H9 (cell line): ENCODE data around the gene RGL4. TPM values are rescaled to one million over a fixed set of nuclear protein-coding genes. Genes with fewer than 3 reads are reported as not detected.
A peak's percentile ranks its signal among the peaks of the same experiment; 100 is the strongest.
"Not testable (repeated sequence)": the region's sequence is repeated elsewhere in the genome, so short reads cannot be mapped to it uniquely, and the experiment has no call there.

ENCODE experiments used
- DNase-seq: peaks from one replicate; pipeline ENCODE4 v3.0.0-alpha.2; 2017
- H2AFZ ChIP-seq: one replicate; pipeline ENCODE4 v1.6.1; 2013; ENCODE audit warnings: mild to moderate bottlenecking, low read length, control low read depth, moderate library complexity
- H2AK5ac ChIP-seq: 2 replicates; pipeline ENCODE4 v1.6.1; 2013; ENCODE audit warnings: low read length, control low read depth, mixed read lengths; ENCODE audit not compliant: insufficient read length
- H2BK120ac ChIP-seq: one replicate; pipeline ENCODE4 v1.6.1; 2013; ENCODE audit warnings: low read depth, mild to moderate bottlenecking, low read length, control low read depth, inconsistent platforms; ENCODE audit not compliant: poor library complexity, severe bottlenecking
- H2BK12ac ChIP-seq: 2 replicates; pipeline ENCODE4 v1.6.1; 2013; ENCODE audit warnings: low read length, control low read depth, mixed read lengths, low read depth; ENCODE audit not compliant: insufficient read length
- H2BK15ac ChIP-seq: 2 replicates; pipeline ENCODE4 v1.6.1; 2013; ENCODE audit warnings: low read depth, low read length, control low read depth
- H2BK20ac ChIP-seq: one replicate; pipeline ENCODE4 v1.6.1; 2013; ENCODE audit warnings: low read depth, mild to moderate bottlenecking, low read length, control low read depth, inconsistent platforms; ENCODE audit not compliant: poor library complexity, severe bottlenecking
- H2BK5ac ChIP-seq: 2 replicates; pipeline ENCODE4 v1.6.1; 2013; ENCODE audit warnings: low read length, control low read depth, mixed read lengths; ENCODE audit not compliant: insufficient read length
- H3K14ac ChIP-seq: 2 replicates; pipeline ENCODE4 v1.6.1; 2013; ENCODE audit warnings: low read length, control low read depth; ENCODE audit not compliant: insufficient read depth
- H3K18ac ChIP-seq: 2 replicates; pipeline ENCODE4 v1.6.1; 2013; ENCODE audit warnings: low read depth, mild to moderate bottlenecking, mixed read lengths, low read length, control low read depth; ENCODE audit not compliant: insufficient read length
- H3K23ac ChIP-seq: 2 replicates; pipeline ENCODE4 v1.6.1; 2013; ENCODE audit warnings: low read length, control low read depth, mixed read lengths, low read depth; ENCODE audit not compliant: insufficient read length
- H3K23me2 ChIP-seq: 2 replicates; pipeline ENCODE4 v1.6.1; 2013; ENCODE audit warnings: low read depth, mild to moderate bottlenecking, mixed read lengths, low read length, control low read depth; ENCODE audit not compliant: insufficient read length, poor library complexity, severe bottlenecking
- H3K27ac ChIP-seq: 2 replicates; pipeline ENCODE4 v1.5.1; 2013; ENCODE audit warnings: low read length, control low read depth, mixed read lengths, low read depth; ENCODE audit not compliant: insufficient read length
- H3K27me3 ChIP-seq: 2 replicates; pipeline ENCODE4 v1.6.1; 2013; ENCODE audit warnings: low read length, control low read depth, inconsistent platforms; ENCODE audit not compliant: insufficient read depth
- H3K4ac ChIP-seq: 2 replicates; pipeline ENCODE4 v1.6.1; 2013; ENCODE audit warnings: low read depth, mild to moderate bottlenecking, control low read depth, inconsistent platforms, low read length, moderate library complexity
- H3K4me1 ChIP-seq: 2 replicates; pipeline ENCODE4 v1.6.1; 2013; ENCODE audit warnings: low read length, control low read depth, inconsistent platforms; ENCODE audit not compliant: insufficient read depth
- H3K4me2 ChIP-seq: 2 replicates; pipeline ENCODE4 v1.6.1; 2013; ENCODE audit warnings: low read length, control low read depth, mixed read lengths; ENCODE audit not compliant: insufficient read length, insufficient read depth
- H3K56ac ChIP-seq: 2 replicates; pipeline ENCODE4 v1.6.1; 2013; ENCODE audit warnings: low read depth, mild to moderate bottlenecking, mixed read lengths, low read length, control low read depth; ENCODE audit not compliant: insufficient read length
- H3K79me1 ChIP-seq: 2 replicates; pipeline ENCODE4 v1.6.1; 2013; ENCODE audit warnings: low read depth, mild to moderate bottlenecking, moderate library complexity, low read length, control low read depth, inconsistent platforms; ENCODE audit not compliant: insufficient read depth, poor library complexity, severe bottlenecking
- H3K79me2 ChIP-seq: 2 replicates; pipeline ENCODE4 v1.6.1; 2013; ENCODE audit warnings: low read length, control low read depth, inconsistent platforms; ENCODE audit not compliant: insufficient read depth
- H3K9ac ChIP-seq: 2 replicates; pipeline ENCODE4 v1.6.1; 2013; ENCODE audit warnings: low read length, control low read depth, mixed read lengths; ENCODE audit not compliant: insufficient read length; ENCODE audit errors: extremely low read depth
- H3K9me3 ChIP-seq: one replicate; pipeline ENCODE4 v1.6.1; 2013; ENCODE audit warnings: low read depth, low read length, inconsistent platforms; ENCODE audit not compliant: control insufficient read depth
- H3T11ph ChIP-seq: one replicate; pipeline ENCODE4 v1.6.1; 2013; ENCODE audit warnings: mild to moderate bottlenecking, low read length, control low read depth, inconsistent platforms
- H4K20me1 ChIP-seq: one replicate; pipeline ENCODE4 v1.6.1; 2013; ENCODE audit not compliant: control insufficient read depth, insufficient read length, insufficient read depth
- H4K5ac ChIP-seq: 2 replicates; pipeline ENCODE4 v1.6.1; 2013; ENCODE audit warnings: low read depth, mild to moderate bottlenecking, mixed read lengths, low read length, control low read depth; ENCODE audit not compliant: insufficient read length
- H4K8ac ChIP-seq: replicated peaks from 2 replicates; pipeline ENCODE4 v1.6.1; 2013; ENCODE audit warnings: low read length, control low read depth, mixed read lengths, low read depth; ENCODE audit not compliant: insufficient read length
- H4K91ac ChIP-seq: 2 replicates; pipeline ENCODE4 v1.6.1; 2013; ENCODE audit warnings: low read depth, mild to moderate bottlenecking, moderate library complexity, mixed read lengths, low read length, control low read depth; ENCODE audit not compliant: insufficient read length
- H3K27ac Mint-ChIP-seq, 3 experiments: 2 replicates in 2 of 3; 3 replicates in 1 of 3; pipeline ENCODE4 v1.8.0; 2020 to 2021; ENCODE audit warnings: mixed read lengths in 3 of 3, mild to moderate bottlenecking in 1 of 3, moderate library complexity in 1 of 3
- H3K27me3 Mint-ChIP-seq: 2 replicates; pipeline ENCODE4 v1.8.0; 2021; ENCODE audit warnings: low read depth, mild to moderate bottlenecking, moderate library complexity, mixed read lengths
- H3K36me3 Mint-ChIP-seq, 3 experiments: 2 replicates in 2 of 3; 3 replicates in 1 of 3; pipeline ENCODE4 v1.8.0; 2020 to 2021; ENCODE audit warnings: low read depth in 3 of 3, mixed read lengths in 3 of 3; ENCODE audit not compliant: insufficient read depth in 1 of 3
- H3K4me1 Mint-ChIP-seq, 2 experiments: 2 replicates each; pipeline ENCODE4 v1.8.0; 2020; ENCODE audit warnings: mixed read lengths in 2 of 2
- H3K4me3 Mint-ChIP-seq, 2 experiments: 2 replicates in 1 of 2; 3 replicates in 1 of 2; pipeline ENCODE4 v1.8.0; 2020 to 2021; ENCODE audit warnings: mild to moderate bottlenecking in 2 of 2, mixed read lengths in 2 of 2, moderate library complexity in 1 of 2
- H3K9me3 Mint-ChIP-seq, 2 experiments: 2 replicates in 1 of 2; 3 replicates in 1 of 2; pipeline ENCODE4 v1.8.0; 2020; ENCODE audit warnings: mild to moderate bottlenecking in 2 of 2, mixed read lengths in 2 of 2, moderate library complexity in 1 of 2
- WGBS: extraction: QIAGEN DNeasy Blood & Tissue Kit; methylation state at CpG from one replicate; pipeline ENCODE4 v1.1.7; 2013; ENCODE audit warnings: missing lambda C conversion rate, low lambda C conversion rate, mixed read lengths; ENCODE audit not compliant: insufficient read length; ENCODE audit errors: extremely low coverage; 5-methylcytosine and 5-hydroxymethylcytosine counted together
- total RNA-seq: library from RNA; stranded (reverse); gene quantifications from 2 replicates; pipeline ENCODE4 v1.2.1, GENCODE V29; 2021

Gene RGL4
- total RNA-seq, 1 experiment from 2014 or later, result not detected

DNA sequence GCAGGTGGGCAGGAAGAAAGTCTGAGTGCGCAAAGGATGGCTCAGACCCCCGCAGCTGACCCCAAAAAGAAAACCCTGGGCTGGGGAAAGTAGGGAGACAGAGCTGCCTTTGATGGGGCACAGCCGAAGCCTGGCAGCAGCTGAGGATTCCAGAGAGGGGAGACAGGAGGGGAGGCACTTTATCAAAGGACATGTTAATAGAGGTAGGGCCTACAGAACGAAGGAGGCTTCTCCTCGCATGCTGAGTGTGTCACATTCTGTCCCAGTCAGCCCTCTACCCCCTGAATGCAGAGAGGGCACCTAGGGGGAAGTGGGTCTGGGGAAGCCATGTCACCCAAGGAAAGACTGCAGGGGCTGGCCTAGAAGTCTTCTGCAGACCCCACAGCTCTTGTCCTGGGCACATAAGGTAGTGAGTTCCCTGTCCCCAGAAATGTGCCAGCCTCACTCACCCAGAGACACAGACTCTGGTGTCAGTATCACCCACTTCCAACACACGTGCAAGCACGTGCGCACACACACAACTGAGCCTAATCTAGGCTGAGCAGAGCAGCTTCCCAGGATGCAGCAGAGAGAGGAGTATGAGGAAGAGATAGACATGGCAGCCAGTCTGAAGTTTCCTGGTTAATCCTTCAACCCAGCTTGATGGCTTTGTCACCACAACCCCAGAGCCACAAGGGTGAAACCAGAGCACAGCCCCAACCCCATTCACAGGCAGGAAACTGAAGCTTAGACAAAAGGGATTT lies 18.3 kb upstream of the RGL4 start:
- H3K14ac ChIP-seq, H3K23me2 ChIP-seq, H2BK15ac ChIP-seq, H2AK5ac ChIP-seq, H3K36me3 Mint-ChIP-seq, H2BK12ac ChIP-seq, H4K91ac ChIP-seq, H3K56ac ChIP-seq, H3K4ac ChIP-seq, H3K4me1 ChIP-seq, H3K4me3 Mint-ChIP-seq, DNase-seq, H3K9me3 Mint-ChIP-seq, H3K23ac ChIP-seq, H3T11ph ChIP-seq, H4K8ac ChIP-seq, H3K27ac ChIP-seq, H3K4me2 ChIP-seq, H3K79me1 ChIP-seq, H3K18ac ChIP-seq, H4K5ac ChIP-seq, H3K27me3 Mint-ChIP-seq, H2BK120ac ChIP-seq, H4K20me1 ChIP-seq, H3K79me2 ChIP-seq, H3K9ac ChIP-seq, H2BK20ac ChIP-seq, H2BK5ac ChIP-seq, H3K27me3 ChIP-seq, H2AFZ ChIP-seq, H3K9me3 ChIP-seq: not testable (repeated sequence)
- no CpG with 5 or more reads among the region's 8 CpGs for WGBS
- Mint-ChIP-seq H3K4me1 (peaks cover 24 to 28% of the 10 kb centered on the region in 2 experiments), H3K27ac (peak overlapping the region in 2 of 3 experiments; percentile 88 to 92; a peak in 5 of 7 replicates)
